Loucy (cell line): Measurements from ENCODE around the gene RNU6-9.

Experiments used
- H2AFZ ChIP-seq: fragments of 200-600 bp; sonication (generic); 2 replicates; pipeline ENCODE4 v1.6.0; 2016; ENCODE audit warnings: antibody characterized with exemption, mild to moderate bottlenecking, low read length, moderate library complexity
- H3F3A ChIP-seq: fragments of 200-600 bp; 2 replicates; pipeline ENCODE4 v1.6.0; 2016; ENCODE audit warnings: antibody characterized with exemption, low read depth, mild to moderate bottlenecking
- H3K27me3 ChIP-seq: fragments of 200-600 bp; sonication (generic); 2 replicates; pipeline ENCODE4 v1.6.1; 2014; ENCODE audit warnings: low read length, mild to moderate bottlenecking; ENCODE audit not compliant: insufficient read depth, poor library complexity, severe bottlenecking
- H3K36me3 ChIP-seq: fragments of 200-600 bp; sonication (generic); 2 replicates; pipeline ENCODE4 v1.6.1; 2016; ENCODE audit warnings: low read length; ENCODE audit not compliant: insufficient read depth
- H3K4me1 ChIP-seq: fragments of 200-600 bp; sonication (generic); 2 replicates; pipeline ENCODE4 v1.5.1; 2014; ENCODE audit warnings: low read length, mild to moderate bottlenecking; ENCODE audit not compliant: insufficient read depth, poor library complexity, severe bottlenecking
- H3K4me2 ChIP-seq: fragments of 200-600 bp; sonication (generic); 2 replicates; pipeline ENCODE4 v1.6.0; 2014; ENCODE audit warnings: antibody characterized with exemption, low read length, low read depth, mild to moderate bottlenecking; ENCODE audit not compliant: poor library complexity, severe bottlenecking
- H3K4me3 ChIP-seq: fragments of 200-600 bp; sonication (generic); 2 replicates; pipeline ENCODE4 v1.5.1; 2014; ENCODE audit warnings: low read length, mild to moderate bottlenecking, mixed read lengths; ENCODE audit not compliant: poor library complexity, severe bottlenecking
- H3K79me2 ChIP-seq: fragments of 200-600 bp; sonication (generic); 2 replicates; pipeline ENCODE4 v1.6.1; 2014; ENCODE audit warnings: low read length; ENCODE audit not compliant: insufficient read depth
- H3K9ac ChIP-seq: fragments of 200-600 bp; sonication (generic); 2 replicates; pipeline ENCODE4 v1.6.0; 2014; ENCODE audit warnings: mild to moderate bottlenecking, low read depth, low read length, moderate library complexity; ENCODE audit not compliant: poor library complexity, severe bottlenecking
- H3K9me2 ChIP-seq: fragments of 200-600 bp; sonication (generic); replicated peaks from 2 replicates; pipeline ENCODE4 v1.6.1; 2016; ENCODE audit warnings: low read depth, low read length, mixed read lengths
- H3K9me3 ChIP-seq: fragments of 200-600 bp; sonication (generic); 2 replicates; pipeline ENCODE4 v1.6.1; 2014; ENCODE audit warnings: mild to moderate bottlenecking, antibody characterized with exemption, low read length, low read depth; ENCODE audit not compliant: insufficient read depth
- H4K20me1 ChIP-seq: fragments of 200-600 bp; sonication (generic); 2 replicates; pipeline ENCODE4 v1.6.0; 2014; ENCODE audit warnings: antibody characterized with exemption, low read length, mild to moderate bottlenecking; ENCODE audit not compliant: insufficient read depth, poor library complexity, severe bottlenecking
- CTCF ChIP-seq: fragments of 200-600 bp; sonication (generic); conservative IDR thresholded peaks from 2 replicates; pipeline ENCODE4 v1.5.1; 2014; ENCODE audit warnings: mild to moderate bottlenecking, antibody characterized with exemption, low read length
- EZH2phosphoT487 ChIP-seq: fragments of 200-600 bp; IDR thresholded peaks from 2 replicates; pipeline ENCODE4 v1.6.1; 2018; ENCODE audit warnings: antibody characterized with exemption, mild to moderate bottlenecking, moderate library complexity, borderline replicate concordance

The RNU6-9 gene

GRCh38 chr19:918481-919198, 25.4 kb downstream of the RNU6-9 start:
- Histone ChIP-seq H3K4me1 (peaks cover 4% of the 10 kb centered on the region), H3K4me2 (no peak overlapping the region), H3K9me2 (no peaks in the 10 kb centered on the region), H3K9ac (no peak overlapping the region), H3K4me3 (no peak overlapping the region), H2AFZ (no peak overlapping the region), H4K20me1 (no peaks in the 10 kb centered on the region), H3F3A (peaks cover 2% of the 10 kb centered on the region; the same call in 1 of the 2 replicates), H3K9me3 (no peaks in the 10 kb centered on the region), H3K36me3 (no peaks in the 10 kb centered on the region), H3K79me2 (peaks cover 1% of the 10 kb centered on the region; the same call in 1 of the 2 replicates), H3K27me3 (no peaks in the 10 kb centered on the region)
- TF ChIP-seq CTCF (no peak), EZH2phosphoT487 (no peak)

GRCh38 chr19:919199-920050, 26.1 kb downstream of the RNU6-9 start:
- Histone ChIP-seq H3K4me2 (no peak overlapping the region), H3K4me3 (no peak overlapping the region), H3K36me3 (no peaks in the 10 kb centered on the region), H2AFZ (no peak overlapping the region), H3K9me2 (no peaks in the 10 kb centered on the region), H4K20me1 (no peaks in the 10 kb centered on the region), H3K79me2 (no peaks in the 10 kb centered on the region), H3K9ac (no peak overlapping the region), H3K4me1 (peaks cover 2% of the 10 kb centered on the region), H3K9me3 (no peaks in the 10 kb centered on the region), H3K27me3 (no peaks in the 10 kb centered on the region), H3F3A (peaks cover 2% of the 10 kb centered on the region; the same call in 1 of the 2 replicates)
- TF ChIP-seq CTCF (no peak), EZH2phosphoT487 (no peak)

- Histone ChIP-seq H3K4me2 (peak overlapping the region; percentile 31), H3K4me3 (no peak overlapping the region), H3K4me1 (peaks cover 2% of the 10 kb centered on the region), H3K79me2 (no peaks in the 10 kb centered on the region), H3K9ac (no peak overlapping the region), H3F3A (no peaks in the 10 kb centered on the region), H3K36me3 (no peaks in the 10 kb centered on the region), H3K9me2 (no peaks in the 10 kb centered on the region), H2AFZ (no peak overlapping the region), H4K20me1 (no peaks in the 10 kb centered on the region), H3K27me3 (no peaks in the 10 kb centered on the region), H3K9me3 (no peaks in the 10 kb centered on the region)
- TF ChIP-seq CTCF (no peak), EZH2phosphoT487 (no peak)
Measured at GRCh38 chr19:920051-920864, 27.0 kb downstream of the RNU6-9 start.
